Activated CD8-positive, alpha-beta memory T cell treated with anti-CD3 and anti-CD28 coated beads for 24 hours (primary cell): ENCODE data around the gene CNTNAP2.
"Not testable (repeated sequence)": the region's sequence is repeated elsewhere in the genome, so short reads cannot be mapped to it uniquely, and the experiment has no call there.

Experiments used
- DNase-seq: peaks from one replicate; pipeline ENCODE4 v3.0.0-alpha.2; 2020

CNTNAP2 gene

GRCh38 chr7:147593271-147594057, 1476.9 kb downstream of the CNTNAP2 start:
- no peak for DNase-seq

GRCh38 chr7:147595042-147595441, 1478.4 kb downstream of the CNTNAP2 start:
- DNase-seq: no peak

DNA sequence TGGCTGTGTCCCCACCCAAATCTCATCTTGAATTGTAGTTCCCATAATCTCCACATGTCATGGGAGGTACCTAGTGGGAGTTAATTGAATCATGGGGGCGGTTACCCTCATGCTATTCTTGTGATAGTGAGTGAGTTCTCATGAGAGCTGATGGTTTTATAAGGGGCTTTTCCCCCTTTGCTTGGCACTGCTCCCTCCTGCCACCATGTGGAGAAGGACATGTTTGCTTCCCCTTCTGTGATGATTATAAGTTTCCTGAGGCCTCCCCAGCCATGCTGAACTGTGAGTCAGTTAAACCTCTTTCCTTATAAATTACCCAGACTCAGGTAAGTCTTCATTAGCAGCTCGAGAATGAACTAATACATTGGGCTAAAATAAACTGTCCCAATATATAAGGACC, 1482.1 kb downstream of the CNTNAP2 start:
- DNase-seq: not testable (repeated sequence)

- no peak for DNase-seq
Measured at GRCh38 chr7:147605323-147605722, 1488.7 kb downstream of the CNTNAP2 start.

- DNase-seq: no peak
Measured at GRCh38 chr7:147607157-147607800, 1490.7 kb downstream of the CNTNAP2 start.

GRCh38 chr7:147611431-147611830, 1494.8 kb downstream of the CNTNAP2 start:
- DNase-seq: no peak

GRCh38 chr7:147635288-147635687, 1518.7 kb downstream of the CNTNAP2 start:
- DNase-seq: no peak

GRCh38 chr7:147636553-147636952, 1520.0 kb downstream of the CNTNAP2 start:
- DNase-seq: no peak

GRCh38 chr7:147638566-147638965, 1522.0 kb downstream of the CNTNAP2 start:
- DNase-seq: no peak

DNA sequence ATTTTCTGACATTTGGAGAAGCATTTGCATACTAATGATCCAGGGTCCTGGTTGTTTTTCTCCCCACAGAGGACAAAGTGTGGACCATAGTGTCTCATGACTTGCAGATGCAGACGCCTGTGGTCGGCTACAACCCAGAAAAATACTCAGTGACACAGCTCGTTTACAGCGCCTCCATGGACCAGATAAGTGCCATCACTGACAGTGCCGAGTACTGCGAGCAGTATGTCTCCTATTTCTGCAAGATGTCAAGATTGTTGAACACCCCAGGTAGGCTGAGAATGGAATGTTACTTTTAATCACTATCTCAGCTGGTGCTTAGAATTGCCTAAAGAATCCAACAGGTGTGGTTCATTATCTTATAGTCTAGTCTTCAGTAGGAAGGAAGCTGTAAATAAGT, 1522.4 kb downstream of the CNTNAP2 start:
- no peak for DNase-seq

DNA sequence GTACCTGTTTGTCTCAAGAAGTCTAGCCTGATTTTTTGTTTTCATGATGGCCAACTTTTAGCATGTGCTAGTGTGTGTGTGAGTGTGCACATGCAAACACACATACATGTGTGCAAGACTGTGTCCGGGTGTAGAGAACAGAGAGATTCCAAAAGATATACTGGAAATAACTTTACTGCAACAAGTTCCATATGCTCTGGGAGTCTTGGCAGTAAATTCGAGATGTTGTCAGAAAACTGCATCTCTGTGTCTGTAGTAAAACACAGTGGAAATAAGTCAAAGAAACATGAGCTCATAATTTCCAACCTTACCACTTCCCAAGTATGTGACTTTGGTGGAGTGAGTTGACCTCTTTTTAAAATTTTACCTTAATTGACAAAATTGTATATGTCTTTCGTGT, 1523.2 kb downstream of the CNTNAP2 start:
- no peak for DNase-seq

GRCh38 chr7:147640821-147641220, 1524.2 kb downstream of the CNTNAP2 start:
- no peak for DNase-seq

DNA sequence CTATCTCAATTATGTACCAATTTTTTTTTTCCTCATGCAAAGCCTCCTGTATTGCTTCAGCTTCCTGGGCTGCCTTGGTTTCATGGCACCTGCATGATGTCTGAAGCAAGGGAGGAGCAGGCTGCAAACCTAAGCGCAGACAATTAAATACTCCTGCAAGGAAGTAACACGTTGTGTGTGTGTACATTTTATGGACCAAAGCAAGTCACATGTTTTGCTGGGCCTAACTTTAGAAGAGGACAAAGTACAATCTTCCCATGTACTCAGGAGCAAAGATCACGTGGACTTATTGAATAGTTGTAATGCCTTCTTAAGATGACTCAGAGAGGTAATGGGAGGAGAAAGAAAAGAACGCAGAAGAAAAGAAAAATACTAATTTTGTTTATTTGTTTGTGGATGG, 1530.0 kb downstream of the CNTNAP2 start:
- no peak for DNase-seq

- DNase-seq: no peak
Measured at GRCh38 chr7:147650991-147651390, 1534.4 kb downstream of the CNTNAP2 start.

DNA sequence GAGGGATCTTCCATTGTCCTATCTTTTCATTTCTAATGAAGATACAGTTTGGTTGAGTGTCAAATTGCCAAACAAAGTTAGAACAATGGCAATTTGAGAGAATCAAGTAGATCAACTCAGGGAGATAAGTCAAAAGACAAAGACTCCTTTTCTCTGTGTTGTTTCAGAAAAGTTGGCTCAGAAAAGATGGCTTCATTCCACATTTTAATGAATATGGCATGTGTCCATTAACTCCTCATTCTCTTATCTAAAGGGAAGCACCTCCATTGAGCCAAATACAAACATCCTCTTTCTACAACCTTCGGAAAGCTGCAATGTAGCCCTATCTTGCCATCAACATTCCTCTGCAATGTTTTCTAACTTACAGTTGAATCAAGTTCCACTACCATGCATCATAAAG, 1535.0 kb downstream of the CNTNAP2 start:
- DNase-seq: no peak

GRCh38 chr7:147653456-147653855, 1536.9 kb downstream of the CNTNAP2 start:
- DNase-seq: no peak

GRCh38 chr7:147658392-147658967, 1541.9 kb downstream of the CNTNAP2 start:
- DNase-seq: no peak

DNA sequence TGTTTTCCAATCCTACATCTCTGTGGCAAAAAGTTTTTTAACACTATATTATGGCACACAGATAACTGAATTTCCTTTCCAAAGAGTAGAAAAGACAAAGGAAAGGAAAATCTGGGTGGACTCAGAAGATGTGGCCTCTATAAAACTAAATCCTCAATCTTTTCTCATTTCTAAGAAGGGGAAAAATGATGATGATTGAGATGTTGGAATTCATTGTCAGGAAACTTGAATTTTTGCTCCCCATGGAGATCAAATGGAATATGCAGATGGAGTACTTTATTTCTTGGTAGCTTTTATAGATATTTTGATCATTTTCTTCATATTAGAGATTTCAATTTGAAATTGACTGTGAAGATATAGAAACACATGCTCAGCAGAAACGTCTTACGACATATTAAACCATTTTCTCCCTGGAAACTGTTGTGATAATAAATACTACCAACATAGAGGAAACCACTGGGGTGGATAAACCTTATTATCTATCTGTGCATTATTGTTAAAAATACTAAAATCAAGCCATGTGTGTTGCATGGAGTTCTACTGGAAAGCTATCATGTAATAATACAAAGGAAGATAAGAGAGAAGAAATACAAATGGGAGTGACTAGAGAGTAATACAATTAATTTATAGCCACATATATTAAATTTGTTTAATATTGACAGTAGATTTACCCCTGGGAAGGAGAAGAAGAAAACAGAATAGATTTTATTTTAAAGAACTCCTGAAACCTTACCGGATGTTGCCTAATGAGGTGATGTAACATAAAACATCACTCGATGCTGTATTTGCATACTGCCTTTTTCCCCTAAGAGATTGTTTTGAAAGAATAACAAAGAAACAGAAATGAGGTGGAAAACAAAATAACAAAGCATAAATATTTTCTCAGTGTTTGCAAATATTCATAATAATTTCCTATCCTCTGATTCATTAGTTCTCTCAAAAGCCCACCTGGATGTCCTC, 1542.7 kb downstream of the CNTNAP2 start:
- DNase-seq: no peak

DNA sequence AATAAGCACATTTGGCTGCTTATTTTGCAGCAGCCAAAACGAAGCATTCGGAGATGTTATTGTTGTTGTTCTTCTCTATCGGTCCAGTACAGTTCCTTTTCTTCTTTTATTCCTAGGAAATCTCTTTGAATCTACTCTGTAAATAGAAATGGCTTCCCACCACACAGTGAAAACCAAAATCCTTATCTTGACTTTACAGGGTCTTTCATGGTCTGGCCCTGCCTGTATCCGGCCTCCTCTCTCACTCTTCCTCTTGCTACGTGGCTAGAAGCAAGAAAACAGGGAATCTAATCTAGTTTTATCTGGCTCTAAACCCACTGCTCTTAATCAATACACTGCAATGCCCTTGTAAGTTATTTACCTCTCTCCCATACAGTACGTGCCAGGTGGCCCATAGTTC, 1547.9 kb downstream of the CNTNAP2 start:
- no peak for DNase-seq

DNA sequence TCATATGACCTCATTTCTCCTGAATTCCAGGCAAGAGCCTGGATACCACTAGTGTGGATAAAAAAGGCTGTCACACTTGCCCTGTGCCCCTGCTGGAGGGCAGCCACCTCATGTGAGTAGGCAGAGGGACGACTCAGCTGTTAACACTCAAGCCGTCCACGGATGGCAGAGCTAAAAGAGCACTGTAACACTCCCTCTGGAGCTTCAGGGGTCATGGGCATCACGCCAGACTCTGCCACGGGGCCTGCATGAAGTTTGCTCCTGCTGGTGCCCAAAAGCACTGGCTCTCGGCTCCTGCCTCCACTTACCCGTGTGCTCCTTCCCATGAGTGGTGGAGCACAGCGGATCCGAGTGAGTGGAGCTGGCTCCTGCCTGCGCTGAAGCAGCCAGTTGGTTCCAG, 1554.2 kb downstream of the CNTNAP2 start:
- DNase-seq: no peak

DNA sequence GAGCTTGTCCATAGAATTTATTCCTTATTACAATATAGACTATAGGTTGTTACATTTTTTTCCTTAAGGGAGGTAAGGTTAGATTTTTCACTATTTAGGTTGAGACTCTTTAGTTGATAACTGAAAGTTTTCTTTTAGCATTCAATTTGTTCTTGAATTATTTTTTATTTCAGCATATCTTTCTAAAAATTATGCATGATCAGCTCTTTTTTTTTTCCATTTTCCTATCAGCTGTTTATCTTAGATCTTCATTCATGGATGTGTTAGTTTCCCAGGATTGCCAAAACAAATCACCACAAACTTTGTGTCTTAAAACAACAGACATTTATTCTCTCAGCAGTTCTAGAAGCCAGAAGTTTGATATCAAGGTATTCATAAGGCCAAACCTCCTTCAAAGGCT, 1558.1 kb downstream of the CNTNAP2 start:
- no peak for DNase-seq

GRCh38 chr7:147678943-147679342, 1562.3 kb downstream of the CNTNAP2 start:
- no peak for DNase-seq

GRCh38 chr7:147681530-147681929, 1564.9 kb downstream of the CNTNAP2 start:
- DNase-seq: no peak
